Measurements from ENCODE around the gene OSGIN1.

DNA sequence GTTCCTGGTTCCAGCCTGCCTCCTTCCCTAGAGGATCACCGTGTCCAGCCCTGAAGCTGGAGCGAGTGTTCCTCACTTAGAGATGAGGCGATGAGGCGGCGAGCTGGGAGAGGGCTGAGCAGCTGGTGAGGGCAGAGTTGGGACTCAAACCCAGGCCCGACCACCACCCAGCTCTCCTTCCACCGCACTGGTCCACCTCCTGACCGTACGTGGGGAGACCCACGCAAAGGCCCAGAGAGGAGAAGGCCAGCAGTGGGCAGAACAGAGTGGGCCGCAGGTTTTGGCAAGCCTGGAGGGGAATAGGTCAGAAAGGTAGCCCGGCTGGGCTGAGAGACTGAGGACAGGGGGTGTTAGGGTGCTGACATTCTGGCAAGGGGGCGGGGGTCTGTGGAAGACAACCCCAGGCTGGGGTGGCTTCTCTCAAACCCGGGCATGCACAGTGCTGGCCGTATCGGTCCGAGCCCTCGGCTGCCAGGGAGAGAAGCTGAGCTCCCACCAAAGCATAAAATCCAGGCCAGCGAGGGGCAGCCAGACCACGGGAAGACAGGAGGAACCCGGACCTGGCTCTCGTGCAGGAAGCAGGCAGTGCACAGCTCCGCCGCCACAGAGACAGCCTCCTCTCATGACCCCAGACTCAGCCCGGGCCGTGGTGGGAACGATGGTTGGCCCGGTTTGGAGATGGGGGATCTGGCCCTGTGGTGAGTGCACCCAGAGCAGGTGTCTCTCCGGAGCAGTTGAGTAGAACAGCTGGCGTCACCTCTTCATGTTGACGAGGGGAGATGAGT is 29.3 kb upstream of the OSGIN1 start:
- TF ChIP-seq POLR2A (IDR thresholded peaks at IDR 0.05) (no peak), CTCF (IDR thresholded peaks at IDR 0.05) (no peak)

All from body of pancreas (tissue), 4 donors.